HCT116 (cell line): ENCODE measurements around the gene DUS4L. TPM values are rescaled to one million over a fixed set of nuclear protein-coding genes. Genes with fewer than 3 reads are reported as not detected.

Source experiments
- ATAC-seq: fragments of 200-7000 bp; cut with Tn5 transposase; 2 replicates; pipeline ENCODE4 v1.9.1; 2020; ENCODE audit warnings: mild to moderate bottlenecking, moderate library complexity
- BruUV-seq: library from RNA; stranded (reverse); fragments of 400-500 nt; replicated peaks from 2 replicates; lab custom pipeline; 2021; lab: Mats Ljungman, UMichigan
- CTCF ChIA-PET: fragments of 300-600 bp; sonication (Branson Sonifier 250); formaldehyde crosslinking; loops from one replicate; lab custom pipeline; 2021; ENCODE audit warnings: antibody characterized with exemption; lab: Charles Lee
- POLR2A ChIA-PET: fragments of 300-600, 350-600 bp; sonication (Branson Sonifier 250); formaldehyde crosslinking; loops from one replicate; lab custom pipeline; 2021; ENCODE audit warnings: antibody characterized with exemption; lab: Charles Lee
- RAD21 ChIA-PET, 2 experiments: fragments of 300-600 bp; sonication (Branson Sonifier 250); formaldehyde crosslinking; loops; one replicate each; lab custom pipeline; 2023; ENCODE audit warnings: low total read pairs in 2 of 2; ENCODE audit not compliant: uncharacterized antibody in 2 of 2, unreplicated experiment in 2 of 2, low non-redundant PET in 1 of 2; lab: Charles Lee
- DNase-seq: peaks from one replicate; pipeline ENCODE4 v3.0.0-alpha.2; 2010; ENCODE audit warnings: low read depth, low spot score
- H2AFZ ChIP-seq: fragments of 200-600 bp; shearing (Covaris generic), sonication (generic); 2 replicates; pipeline ENCODE4 v1.6.1; 2017; ENCODE audit warnings: low read depth, mixed run types, mixed read lengths, antibody characterized with exemption, low read length; ENCODE audit not compliant: poor library complexity, severe bottlenecking
- H3K27ac ChIP-seq: 2 replicates; pipeline ENCODE4 v1.5.1; 2012; ENCODE audit warnings: low read depth, low read length
- H3K27me3 ChIP-seq: fragments of 200-600 bp; sonication (generic); 2 replicates; pipeline ENCODE4 v1.6.1; 2016; ENCODE audit warnings: mixed run types, low read length, mixed read lengths; ENCODE audit not compliant: insufficient read depth
- H3K36me3 ChIP-seq, 2 experiments: fragments of 200-500 bp in 1 of 2; fragments of 200-600 bp in 1 of 2; sonication (Bioruptor generic) in 1 of 2; sonication (generic) in 1 of 2; 2 replicates each; pipeline versions ENCODE4 v1.5.1 to v1.6.1; 2014 to 2016; ENCODE audit warnings: low read length in 2 of 2, inconsistent platforms in 1 of 2, mixed read lengths in 1 of 2, mixed run types in 1 of 2; ENCODE audit not compliant: insufficient read depth in 2 of 2, control insufficient read depth in 1 of 2
- H3K4me1 ChIP-seq, 2 experiments: fragments of 200-600 bp in 1 of 2; sonication (generic) in 1 of 2; 2 replicates each; pipeline versions ENCODE4 v1.5.1 to v1.6.1; 2012 to 2017; ENCODE audit warnings: low read length in 2 of 2, inconsistent platforms in 1 of 2, mild to moderate bottlenecking in 1 of 2, mixed read lengths in 1 of 2, mixed run types in 1 of 2, moderate library complexity in 1 of 2; ENCODE audit not compliant: insufficient read depth in 2 of 2, control insufficient read depth in 1 of 2
- H3K4me2 ChIP-seq: fragments of 200-600 bp; sonication (generic); 2 replicates; pipeline ENCODE4 v1.6.1; 2017; ENCODE audit warnings: mixed run types, low read length, mixed read lengths
- H3K4me3 ChIP-seq, 2 experiments: fragments of 200-600 bp in 1 of 2; sonication (generic) in 1 of 2; replicated peaks in 1 of 2; 2 replicates each; pipeline ENCODE4 v1.5.1; 2011 to 2016; ENCODE audit warnings: low read length in 2 of 2, control low read depth in 1 of 2, low read depth in 1 of 2, mild to moderate bottlenecking in 1 of 2, mixed read lengths in 1 of 2, mixed run types in 1 of 2
- H3K79me2 ChIP-seq: fragments of 200-600 bp; sonication (generic); 2 replicates; pipeline ENCODE4 v1.6.1; 2017; ENCODE audit warnings: mild to moderate bottlenecking, mixed run types, low read length, moderate library complexity, mixed read lengths; ENCODE audit not compliant: insufficient read depth
- H3K9ac ChIP-seq: fragments of 200-600 bp; sonication (generic); 2 replicates; pipeline ENCODE4 v1.6.1; 2016; ENCODE audit warnings: low read length, mixed read lengths
- H3K9me2 ChIP-seq: fragments of 200-600 bp; sonication (generic), shearing (Covaris generic); 2 replicates; pipeline ENCODE4 v1.6.1; 2017; ENCODE audit warnings: mixed run types, mild to moderate bottlenecking, moderate library complexity; ENCODE audit not compliant: insufficient read depth
- H3K9me3 ChIP-seq, 2 experiments: fragments of 200-500 bp in 1 of 2; fragments of 200-600 bp in 1 of 2; sonication (Bioruptor generic) in 1 of 2; sonication (generic) in 1 of 2; 2 replicates each; pipeline ENCODE4 v1.6.1; 2014 to 2017; ENCODE audit warnings: low read length in 2 of 2, mixed read lengths in 2 of 2, inconsistent platforms in 1 of 2, low read depth in 1 of 2, mild to moderate bottlenecking in 1 of 2, mixed run types in 1 of 2, moderate library complexity in 1 of 2; ENCODE audit not compliant: control insufficient read depth in 1 of 2, insufficient read depth in 1 of 2
- H4K20me1 ChIP-seq: fragments of 200-600 bp; sonication (generic), shearing (Covaris generic); 2 replicates; pipeline ENCODE4 v1.6.1; 2017; ENCODE audit warnings: mixed run types, mild to moderate bottlenecking, moderate library complexity; ENCODE audit not compliant: insufficient read depth
- CBX3 ChIP-seq: IDR thresholded peaks from 2 replicates; pipeline ENCODE4 v1.6.1; 2012; ENCODE audit warnings: low read depth
- EGR1 ChIP-seq: IDR thresholded peaks from 2 replicates; pipeline ENCODE4 v1.6.1; 2012; ENCODE audit warnings: low read depth
- EZH2phosphoT487 ChIP-seq: fragments of 200-600 bp; IDR thresholded peaks from 2 replicates; pipeline ENCODE4 v1.6.1; 2018; ENCODE audit warnings: antibody characterized with exemption, borderline replicate concordance
- JUND ChIP-seq: IDR thresholded peaks from 2 replicates; pipeline ENCODE4 v1.6.1; 2012
- POLR2A ChIP-seq: IDR thresholded peaks from 2 replicates; pipeline ENCODE4 v1.7.0; 2011; ENCODE audit warnings: borderline replicate concordance; ENCODE audit not compliant: insufficient read depth, insufficient read length; ENCODE audit errors: extremely low read depth
- TCF7L2 ChIP-seq: IDR thresholded peaks from 2 replicates; pipeline ENCODE4 v1.7.0; 2011; ENCODE audit warnings: borderline replicate concordance, inconsistent platforms; ENCODE audit not compliant: insufficient read depth, insufficient read length; ENCODE audit errors: extremely low read depth
- YY1 ChIP-seq: IDR thresholded peaks from 2 replicates; pipeline ENCODE4 v1.6.1; 2011; ENCODE audit warnings: low read length, low read depth, moderate library complexity, mild to moderate bottlenecking; ENCODE audit not compliant: insufficient replicate concordance; ENCODE audit errors: extremely low read depth
- ZNF274 ChIP-seq: fragments of 200-500 bp; sonication (Bioruptor generic); IDR thresholded peaks from 2 replicates; pipeline ENCODE4 v1.6.1; 2014; ENCODE audit warnings: mild to moderate bottlenecking, low read depth, low read length, inconsistent platforms
- intact Hi-C: fragments of 100-400 bp; cut with micrococcal nuclease; formaldehyde crosslinking; loops from 2 replicates; pipeline ENCODE4 v1.10.0; 2022
- total RNA-seq: library from RNA; stranded (reverse); gene quantifications from one replicate; pipeline ENCODE4 v1.2.1, GENCODE V29; 2021; ENCODE audit not compliant: unreplicated experiment

Gene DUS4L
- total RNA-seq, 1 experiment from 2014 or later = 12.6 TPM

DNA sequence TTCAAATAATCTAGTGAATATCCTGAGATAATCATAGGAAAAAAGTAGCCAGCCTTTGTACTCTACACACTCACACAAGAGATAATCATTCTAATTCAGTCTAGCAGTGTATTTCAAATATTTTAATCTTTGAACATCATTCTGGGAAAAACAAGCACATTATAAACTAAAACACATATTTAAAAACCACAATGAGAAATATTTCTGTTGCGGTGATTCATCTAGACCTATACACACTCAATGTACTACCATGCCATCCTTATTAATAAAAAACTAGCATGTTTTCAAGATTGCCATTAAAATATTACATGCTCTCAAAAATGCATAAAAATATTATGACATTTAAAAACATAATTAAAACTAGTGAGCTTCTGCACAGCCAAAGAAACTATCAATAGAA, 11.8 kb upstream of the DUS4L start (continued):
- no peak for TF ChIP-seq POLR2A
- TF ChIP-seq EZH2phosphoT487 = no peak
- TF ChIP-seq TCF7L2 = no peak
- no peak for TF ChIP-seq EGR1
- no peak for TF ChIP-seq YY1

DNA sequence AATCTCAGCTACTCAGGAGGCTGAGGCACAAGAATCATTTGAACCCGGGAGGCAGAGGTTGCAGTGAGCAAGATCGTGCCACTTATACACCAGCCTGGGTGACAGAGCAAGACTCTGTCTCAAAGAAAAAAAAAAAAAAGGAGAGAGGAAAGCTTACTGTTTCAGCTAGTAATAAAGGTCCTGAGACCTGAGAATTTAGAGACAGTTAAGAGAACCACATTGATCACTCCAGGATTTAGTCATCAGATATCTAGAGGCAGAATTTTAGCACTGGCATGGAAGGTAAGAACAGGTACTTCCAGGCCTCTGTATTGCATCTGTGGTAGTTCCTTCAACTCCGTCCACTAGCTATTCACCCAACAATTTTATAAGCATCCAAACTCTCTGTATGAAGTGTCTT, 7.9 kb upstream of the DUS4L start:
- H4K20me1 ChIP-seq = no peaks in the 10 kb centered on the region
- peaks cover 17% of the 10 kb centered on the region for H3K79me2 ChIP-seq
- TF ChIP-seq CBX3 = no peak
- no peak for TF ChIP-seq ZNF274
- no peaks in the 10 kb centered on the region for H3K9me2 ChIP-seq
- no peak overlapping the region for H2AFZ ChIP-seq
- no peak for DNase-seq
- H3K9me3 ChIP-seq = no peaks in the 10 kb centered on the region
- no peak for ATAC-seq
- CTCF ChIA-PET = no interaction called here
- no peak overlapping the region for H3K4me2 ChIP-seq
- H3K27ac ChIP-seq = no peak overlapping the region
- no TSS peak for BruUV-seq
- H3K9ac ChIP-seq = no peak overlapping the region
- peaks cover 5% of the 10 kb centered on the region in 2 experiments; a peak in 1 of 4 replicates for H3K36me3 ChIP-seq
- RAD21 ChIA-PET = no interaction called here
- H3K27me3 ChIP-seq = no peaks in the 10 kb centered on the region
- no peaks in the 10 kb centered on the region; a peak in 1 of 4 replicates for H3K4me1 ChIP-seq
- no peak overlapping the region for H3K4me3 ChIP-seq
- intact Hi-C loops = no loop called here
- POLR2A ChIA-PET = no interaction called here

DNA sequence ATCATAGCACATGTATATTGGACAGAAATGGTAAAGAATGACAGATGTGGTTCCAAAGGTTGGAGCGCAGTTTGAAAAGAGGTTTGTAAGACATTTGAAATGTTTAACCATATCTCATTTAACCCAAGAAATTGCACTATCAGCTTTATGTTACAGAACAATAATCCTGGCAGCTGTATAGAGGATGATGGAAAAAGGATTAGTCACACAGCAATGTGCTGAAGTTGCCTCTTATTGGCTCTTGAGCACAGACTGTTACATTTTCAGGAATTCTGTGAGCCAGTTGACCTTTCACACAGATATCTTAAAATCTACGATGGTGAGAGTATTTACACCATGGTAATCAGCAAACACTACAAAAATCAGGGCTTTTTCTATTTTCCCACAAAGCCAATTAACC, 3.9 kb upstream of the DUS4L start:
- no peak for DNase-seq
- Histone ChIP-seq H3K79me2 (peaks cover 41% of the 10 kb centered on the region), H3K4me1 (peaks cover 6 to 17% of the 10 kb centered on the region in 2 experiments; a peak in 3 of 4 replicates), H2AFZ (no peak overlapping the region), H3K9me2 (no peaks in the 10 kb centered on the region), H3K4me3 (no peak overlapping the region)
- intact Hi-C loops = no loop called here
- no peak for TF ChIP-seq JUND
- TF ChIP-seq, all 23 proteins: peak for 0
- Histone ChIP-seq H3K4me2 (no peak overlapping the region), H4K20me1 (no peaks in the 10 kb centered on the region), H3K36me3 (no peaks in the 10 kb centered on the region), H3K27ac (no peak overlapping the region), H3K9me3 (no peaks in the 10 kb centered on the region), H3K9ac (no peak overlapping the region), H3K27me3 (no peaks in the 10 kb centered on the region)
- no peak for ATAC-seq
- ChIA-PET RAD21 (no interaction called here), CTCF (no interaction called here), POLR2A (no interaction called here)
- BruUV-seq = no TSS peak
